Measurements from ENCODE around the gene CNGA3. TPM values are rescaled to one million over a fixed set of nuclear protein-coding genes. Genes with fewer than 3 reads are reported as not detected.

Gene CNGA3
- total RNA-seq, 1 donor: not detected

DNA sequence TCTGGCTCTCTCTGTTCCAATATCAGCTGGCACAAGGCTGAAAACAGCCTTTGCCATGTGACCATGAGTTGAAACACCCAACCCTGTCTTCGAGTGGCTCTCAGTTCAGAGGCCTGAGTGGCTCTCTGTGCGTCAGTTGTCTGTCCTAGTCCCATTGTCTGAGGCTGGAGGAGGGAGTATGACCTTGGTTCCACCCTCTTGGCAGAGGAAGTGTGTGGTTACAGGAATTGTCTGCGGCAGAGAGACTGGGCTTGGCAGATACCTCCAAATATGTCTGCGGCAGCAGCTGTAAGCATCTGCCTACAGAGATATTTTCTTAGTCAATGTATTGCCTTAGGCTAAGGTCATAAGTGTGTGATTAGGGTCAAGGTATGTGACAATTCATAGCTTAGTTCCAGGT is 32.6 kb downstream of the CNGA3 start:
- H3K4me1 ChIP-seq (ENCODE audit: insufficient read depth, low read length): no peaks in the 10 kb centered on the region
- H3K9me3 ChIP-seq (ENCODE audit: low read depth, low read length): no peaks in the 10 kb centered on the region
- H3K4me3 ChIP-seq (ENCODE audit: low read length): no peak overlapping the region
- no peaks in the 10 kb centered on the region for H3K27me3 ChIP-seq (ENCODE audit: insufficient read depth, low read length)

DNA sequence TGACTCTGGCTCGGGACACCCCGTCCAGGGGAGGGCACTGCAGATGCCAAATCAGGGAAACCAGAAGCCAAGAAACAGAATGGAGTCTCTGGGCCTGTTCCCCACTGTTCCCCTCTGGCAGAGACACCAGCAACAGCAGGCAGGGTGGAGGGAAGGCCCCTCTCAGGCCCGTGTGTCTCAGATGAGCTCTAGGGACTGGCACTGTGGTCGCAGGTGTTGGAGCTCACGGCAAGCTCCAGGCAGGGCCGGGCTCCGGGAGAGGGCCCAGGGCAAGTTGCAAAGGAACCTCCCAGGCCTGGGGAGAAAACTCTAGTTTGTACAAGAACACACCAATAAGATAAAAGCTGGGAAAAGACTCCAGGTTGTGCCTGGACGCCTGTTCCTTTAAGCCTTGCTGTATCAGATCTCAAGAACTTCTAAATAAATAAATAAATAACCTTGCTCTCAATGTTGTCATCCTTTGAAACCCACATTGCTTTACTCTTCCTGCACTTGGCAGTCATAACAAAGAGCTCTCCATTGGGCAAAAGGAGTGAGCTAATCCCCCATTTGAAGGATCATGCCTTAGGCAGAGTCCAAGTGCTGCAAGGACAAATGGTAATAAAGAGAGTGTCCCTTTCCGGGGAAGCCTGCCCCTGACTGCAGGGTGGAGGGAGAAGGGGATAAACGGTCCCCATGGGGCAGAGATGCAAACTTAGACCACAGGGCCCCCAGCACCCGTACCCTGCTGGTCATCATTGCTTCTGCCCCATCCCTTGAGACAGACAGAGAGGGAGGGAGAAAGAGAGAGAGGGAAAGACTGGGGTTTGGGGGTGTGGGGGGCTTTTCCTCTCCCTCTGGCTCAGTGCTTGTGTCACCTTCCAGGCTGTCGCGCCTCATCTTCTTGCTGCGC is 33.3 kb downstream of the CNGA3 start:
- Histone ChIP-seq H3K4me1 (ENCODE audit: insufficient read depth, low read length) (no peaks in the 10 kb centered on the region), H3K4me3 (ENCODE audit: low read length) (no peak overlapping the region), H3K9me3 (ENCODE audit: low read depth, low read length) (no peaks in the 10 kb centered on the region), H3K27me3 (ENCODE audit: insufficient read depth, low read length) (no peaks in the 10 kb centered on the region)

DNA sequence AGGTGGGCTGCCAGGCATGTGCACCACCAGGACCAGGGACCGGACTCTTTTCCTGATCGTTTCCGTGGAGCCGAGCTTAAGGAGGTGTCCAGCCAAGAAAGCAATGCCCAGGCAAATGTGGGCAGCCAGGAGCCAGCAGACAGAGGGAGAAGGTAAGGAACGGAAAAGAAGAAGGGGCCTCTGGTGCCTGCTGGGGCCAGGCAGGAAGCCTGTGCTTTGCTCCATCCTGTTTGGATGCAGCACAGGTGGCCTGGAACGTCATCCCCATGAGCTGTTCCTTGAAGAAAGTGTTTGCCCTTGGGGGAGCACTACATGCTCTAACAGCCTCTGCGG is 33.9 kb downstream of the CNGA3 start:
- Histone ChIP-seq H3K4me1 (ENCODE audit: insufficient read depth, low read length) (no peaks in the 10 kb centered on the region), H3K27me3 (ENCODE audit: insufficient read depth, low read length) (no peaks in the 10 kb centered on the region), H3K9me3 (ENCODE audit: low read depth, low read length) (no peaks in the 10 kb centered on the region), H3K4me3 (ENCODE audit: low read length) (no peak overlapping the region)

DNA sequence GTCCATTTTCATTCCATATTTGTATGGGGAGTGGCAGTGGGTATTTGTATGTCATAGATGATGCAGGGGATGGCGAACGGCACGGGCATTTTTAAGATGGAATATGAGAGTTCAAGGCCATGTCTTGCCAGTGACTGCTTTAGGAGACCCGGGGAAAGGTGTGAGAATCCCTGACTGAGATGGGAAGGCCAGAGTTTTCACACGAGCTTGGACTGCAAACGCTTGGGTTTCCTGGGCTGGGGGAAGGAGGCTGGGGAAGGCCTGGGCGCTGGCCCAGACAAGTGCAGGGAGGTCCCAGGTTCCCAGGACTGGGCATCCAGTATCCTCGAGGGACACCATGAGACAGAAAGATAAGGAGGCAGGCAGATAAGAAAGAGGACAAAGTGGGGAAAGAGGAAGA is 35.2 kb downstream of the CNGA3 start:
- Histone ChIP-seq H3K27me3 (ENCODE audit: insufficient read depth, low read length) (no peaks in the 10 kb centered on the region), H3K4me3 (ENCODE audit: low read length) (no peak overlapping the region), H3K9me3 (ENCODE audit: low read depth, low read length) (no peaks in the 10 kb centered on the region), H3K4me1 (ENCODE audit: insufficient read depth, low read length) (no peaks in the 10 kb centered on the region)

DNA sequence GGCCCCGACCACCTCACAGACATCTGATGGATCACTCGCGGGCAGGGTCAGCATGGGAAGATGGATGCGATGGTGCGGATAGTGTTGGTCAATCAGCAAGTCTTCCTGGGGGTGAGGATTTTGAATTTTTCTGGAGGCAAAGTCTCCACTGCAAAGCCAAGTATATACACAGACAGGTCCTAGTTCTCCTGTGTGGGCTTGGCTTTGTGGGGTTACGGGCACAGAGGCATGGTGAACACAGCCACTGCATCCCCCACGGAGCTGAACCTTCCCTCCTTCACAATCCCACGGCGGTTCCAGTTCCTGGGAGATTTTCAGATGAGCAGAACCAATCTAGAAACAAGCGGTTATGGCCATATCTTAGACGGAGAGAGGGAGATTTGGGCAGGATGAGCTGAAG is 35.8 kb downstream of the CNGA3 start:
- H3K9me3 ChIP-seq (ENCODE audit: low read depth, low read length): no peaks in the 10 kb centered on the region
- no peaks in the 10 kb centered on the region for H3K27me3 ChIP-seq (ENCODE audit: insufficient read depth, low read length)
- no peak overlapping the region for H3K4me3 ChIP-seq (ENCODE audit: low read length)
- H3K4me1 ChIP-seq (ENCODE audit: insufficient read depth, low read length): no peaks in the 10 kb centered on the region

DNA sequence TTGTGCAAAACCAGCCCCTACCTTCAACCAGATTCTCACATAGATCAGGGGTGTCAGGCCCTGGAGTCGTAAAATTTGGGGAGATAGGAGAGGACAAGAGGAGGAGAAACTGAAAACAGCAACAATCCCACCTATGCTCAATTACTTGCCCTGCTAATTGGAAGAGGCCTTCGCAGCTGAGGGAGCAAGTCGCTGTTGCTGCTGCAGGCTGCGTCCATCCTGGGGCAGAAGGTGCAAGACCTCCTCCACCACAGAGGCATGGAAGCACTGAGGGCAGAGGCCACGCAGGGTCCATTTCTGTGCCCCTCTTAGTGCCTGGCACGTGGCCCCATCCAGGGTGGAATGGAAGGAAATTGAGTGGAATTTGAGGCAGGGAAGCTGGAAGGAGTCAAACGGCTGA is 36.5 kb downstream of the CNGA3 start:
- Histone ChIP-seq H3K4me3 (ENCODE audit: low read length) (no peak overlapping the region), H3K27me3 (ENCODE audit: insufficient read depth, low read length) (no peaks in the 10 kb centered on the region), H3K4me1 (ENCODE audit: insufficient read depth, low read length) (no peaks in the 10 kb centered on the region), H3K9me3 (ENCODE audit: low read depth, low read length) (no peaks in the 10 kb centered on the region)

DNA sequence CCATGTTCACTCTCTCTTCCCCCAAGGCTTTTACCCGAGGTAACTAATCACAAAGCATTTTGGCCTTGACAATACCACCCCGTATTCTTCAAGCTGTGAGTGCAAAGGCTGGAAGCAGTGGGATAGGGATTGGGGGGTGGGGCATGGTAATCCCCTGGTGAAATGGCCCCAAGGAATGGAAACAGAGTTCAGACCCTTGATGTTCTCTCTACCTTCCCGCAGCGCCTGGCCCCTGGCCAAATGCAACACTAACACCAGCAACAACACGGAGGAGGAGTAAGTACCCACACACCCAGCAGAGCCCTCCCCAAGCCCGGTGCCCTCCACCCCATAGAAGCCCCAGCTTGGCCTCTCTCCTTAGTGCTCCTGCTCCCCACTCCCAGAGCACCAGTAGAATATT is 36.9 kb downstream of the CNGA3 start:
- Histone ChIP-seq H3K4me1 (ENCODE audit: insufficient read depth, low read length) (no peaks in the 10 kb centered on the region), H3K4me3 (ENCODE audit: low read length) (no peak overlapping the region), H3K9me3 (ENCODE audit: low read depth, low read length) (no peaks in the 10 kb centered on the region), H3K27me3 (ENCODE audit: insufficient read depth, low read length) (no peaks in the 10 kb centered on the region)

DNA sequence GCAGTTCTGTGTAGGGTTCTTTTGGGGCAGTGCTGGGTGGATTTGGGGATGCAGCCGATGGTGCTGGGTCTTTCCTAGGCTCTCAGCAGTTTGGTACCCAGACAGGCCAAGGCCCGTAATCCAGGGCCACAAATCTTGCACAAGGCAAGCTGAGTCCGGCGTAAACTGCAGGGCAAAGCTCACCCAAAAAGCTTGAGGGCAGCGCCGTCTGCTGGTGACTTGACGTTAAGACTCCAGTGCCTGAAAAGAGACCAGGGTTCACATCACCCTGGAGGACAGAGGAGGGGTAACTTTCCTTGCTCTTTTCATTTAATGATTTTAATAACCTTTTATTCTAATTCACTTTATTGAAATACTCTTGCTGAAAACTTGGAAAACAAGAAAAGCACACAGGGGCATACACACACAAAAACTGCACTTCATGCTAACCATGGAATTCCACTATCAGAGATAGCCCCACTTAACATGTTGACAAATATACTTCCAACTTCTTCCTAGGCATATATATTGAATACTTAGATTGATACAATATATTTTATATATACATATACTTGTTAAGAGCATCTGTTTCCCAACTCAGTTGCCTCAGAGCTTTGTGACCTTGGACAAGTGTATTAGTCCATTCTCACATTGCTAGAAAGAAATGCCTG is 38.9 kb downstream of the CNGA3 start:
- H3K9me3 ChIP-seq (ENCODE audit: low read depth, low read length): no peaks in the 10 kb centered on the region
- H3K4me3 ChIP-seq (ENCODE audit: low read length): no peak overlapping the region
- H3K27me3 ChIP-seq (ENCODE audit: insufficient read depth, low read length): no peaks in the 10 kb centered on the region
- H3K4me1 ChIP-seq (ENCODE audit: insufficient read depth, low read length): no peaks in the 10 kb centered on the region

DNA sequence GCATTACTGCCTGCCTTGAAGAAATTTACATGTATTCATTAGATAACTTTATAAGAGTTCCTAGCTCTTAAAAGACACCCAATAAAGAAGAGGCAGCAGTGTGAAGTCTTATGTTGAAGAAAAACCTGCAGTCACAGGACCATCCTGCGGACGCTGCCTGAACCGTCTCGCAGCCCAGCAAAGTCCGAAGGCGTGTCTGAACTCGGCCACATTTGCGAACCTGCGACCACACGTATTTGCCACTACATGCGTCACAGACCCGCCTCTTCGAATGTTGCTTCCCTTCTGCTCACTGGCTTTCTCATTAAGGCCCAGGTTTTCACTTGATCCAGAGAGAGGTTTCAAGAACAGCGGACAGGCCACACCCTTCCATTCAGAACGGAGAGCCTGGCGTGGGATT is 41.2 kb downstream of the CNGA3 start:
- H3K27me3 ChIP-seq (ENCODE audit: insufficient read depth, low read length): no peaks in the 10 kb centered on the region
- no peaks in the 10 kb centered on the region for H3K9me3 ChIP-seq (ENCODE audit: low read depth, low read length)
- H3K4me1 ChIP-seq (ENCODE audit: insufficient read depth, low read length): no peaks in the 10 kb centered on the region
- H3K4me3 ChIP-seq (ENCODE audit: low read length): no peak overlapping the region

DNA sequence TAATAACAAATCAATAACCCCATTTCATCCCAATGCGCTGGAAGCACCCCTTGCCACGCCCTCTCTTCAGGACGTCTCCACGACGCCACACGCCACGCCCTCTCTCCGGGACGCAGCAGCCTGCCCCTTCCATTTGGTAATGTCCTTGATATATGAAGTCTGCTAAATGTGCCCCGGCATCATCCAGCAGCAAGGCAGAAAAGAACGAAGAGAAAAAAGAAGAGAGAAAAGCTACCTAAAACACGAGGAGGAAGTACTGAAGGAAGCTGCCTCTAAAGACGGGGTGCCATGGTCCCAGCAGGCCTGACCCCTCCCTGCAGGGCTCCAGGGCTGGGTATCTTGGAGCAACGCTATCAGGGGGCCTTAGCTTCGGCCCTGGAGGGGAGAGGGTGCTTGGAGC is 41.8 kb downstream of the CNGA3 start:
- no peaks in the 10 kb centered on the region for H3K4me1 ChIP-seq (ENCODE audit: insufficient read depth, low read length)
- no peaks in the 10 kb centered on the region for H3K27me3 ChIP-seq (ENCODE audit: insufficient read depth, low read length)
- no peaks in the 10 kb centered on the region for H3K9me3 ChIP-seq (ENCODE audit: low read depth, low read length)

DNA sequence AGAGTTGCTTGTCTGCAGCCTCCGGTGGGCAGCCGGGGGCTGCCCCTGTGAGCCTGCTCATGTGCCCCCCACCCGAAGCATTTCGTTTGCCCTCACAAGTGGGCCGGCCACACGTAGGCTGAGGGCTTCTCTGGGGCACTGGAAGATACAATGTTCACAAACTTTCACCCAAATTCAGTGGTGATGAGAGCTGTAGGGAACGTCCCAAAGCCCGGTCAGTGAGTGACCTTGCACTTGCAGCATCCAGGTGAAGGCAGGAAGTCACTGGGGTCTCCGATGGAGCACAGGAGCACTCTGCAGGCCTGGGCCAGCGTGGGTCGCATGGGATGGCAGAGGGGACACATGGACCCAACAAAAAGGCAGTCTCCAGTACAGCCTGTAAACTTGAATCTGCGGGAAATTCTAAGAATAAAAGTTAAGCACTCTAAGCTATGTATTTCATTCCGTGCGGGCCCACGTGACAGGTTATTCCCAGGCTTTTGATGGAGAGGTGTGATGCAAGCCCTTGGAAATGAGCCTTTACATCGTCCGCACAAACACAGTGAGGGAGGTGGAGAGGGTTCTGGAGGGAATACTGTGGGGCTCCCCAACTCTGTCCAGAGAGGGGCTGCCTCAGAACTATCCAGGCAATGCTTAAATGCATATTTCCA is 42.5 kb downstream of the CNGA3 start:
- Histone ChIP-seq H3K9me3 (ENCODE audit: low read depth, low read length) (no peaks in the 10 kb centered on the region), H3K4me1 (ENCODE audit: insufficient read depth, low read length) (no peaks in the 10 kb centered on the region), H3K4me3 (ENCODE audit: low read length) (no peak overlapping the region), H3K27me3 (ENCODE audit: insufficient read depth, low read length) (no peaks in the 10 kb centered on the region)

More for the DNA sequence above, 41.8 kb downstream of the CNGA3 start:
- H3K4me3 ChIP-seq (ENCODE audit: low read length): no peak overlapping the region

DNA sequence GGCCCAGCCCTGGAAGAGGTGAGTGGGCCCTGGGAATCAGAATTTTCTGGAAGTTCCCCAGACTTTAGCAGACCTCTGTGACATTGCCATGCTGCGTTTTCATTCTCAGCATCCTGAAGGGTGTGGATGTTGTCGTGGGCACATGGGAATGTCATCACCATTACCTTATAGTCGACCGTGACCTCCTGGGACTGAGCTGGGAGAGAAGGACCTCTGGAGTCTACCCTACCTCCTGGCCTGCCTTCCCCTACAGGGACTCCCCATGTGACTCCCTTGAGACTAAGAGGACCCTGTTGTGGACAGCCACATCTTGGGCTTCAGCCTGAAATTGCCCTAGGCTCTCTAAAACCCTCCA is 43.0 kb downstream of the CNGA3 start:
- no peaks in the 10 kb centered on the region for H3K27me3 ChIP-seq (ENCODE audit: insufficient read depth, low read length)

DNA sequence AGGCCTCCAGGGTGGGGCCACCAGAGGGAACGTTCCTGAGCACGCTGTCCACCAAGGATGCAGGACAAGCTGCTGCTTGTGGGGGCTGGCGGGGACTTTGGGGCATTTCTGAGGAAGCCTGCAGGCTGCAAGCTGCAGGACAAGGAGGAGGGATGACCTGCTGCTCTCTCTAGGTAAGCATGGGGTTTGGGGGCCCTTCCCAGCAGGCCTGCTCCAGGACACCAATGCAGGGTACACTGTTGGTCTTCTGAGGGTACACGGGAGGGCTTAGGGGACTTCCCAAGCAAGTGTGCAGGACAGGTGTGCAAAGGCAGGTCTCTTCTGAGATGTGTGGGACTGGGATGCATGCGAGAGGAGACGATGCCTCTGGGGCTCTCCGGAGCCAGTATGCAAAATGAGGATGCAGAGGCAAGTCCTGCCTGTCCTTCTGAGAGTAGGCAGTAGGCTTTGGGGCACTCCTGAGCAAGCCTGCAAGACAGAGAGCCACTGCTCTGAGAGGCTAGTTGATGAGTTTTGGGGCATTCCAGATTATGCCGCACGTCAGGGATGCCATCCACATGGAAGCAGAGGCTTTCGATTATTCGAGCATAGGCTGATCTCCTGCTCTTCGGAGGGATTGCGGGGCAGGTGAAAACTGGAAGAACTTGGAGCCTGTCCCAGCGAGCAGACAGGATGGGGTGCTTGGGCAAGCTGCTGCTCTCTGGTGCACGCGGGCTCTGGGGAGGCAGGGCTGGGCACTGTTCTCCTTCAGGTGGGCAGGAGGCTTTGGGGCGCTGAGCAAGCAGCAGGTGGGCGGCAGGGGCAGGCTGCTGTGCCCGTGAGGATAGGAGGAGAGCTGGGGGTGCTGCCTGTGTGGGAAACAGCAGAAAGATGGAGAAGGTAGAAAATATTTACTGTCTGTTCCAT is 44.6 kb downstream of the CNGA3 start:
- Histone ChIP-seq H3K4me3 (ENCODE audit: low read length) (no peak overlapping the region), H3K9me3 (ENCODE audit: low read depth, low read length) (no peaks in the 10 kb centered on the region), H3K27me3 (ENCODE audit: insufficient read depth, low read length) (no peaks in the 10 kb centered on the region), H3K4me1 (ENCODE audit: insufficient read depth, low read length) (no peaks in the 10 kb centered on the region)

More for the DNA sequence above, 43.0 kb downstream of the CNGA3 start:
- H3K4me3 ChIP-seq (ENCODE audit: low read length): no peak overlapping the region
- H3K4me1 ChIP-seq (ENCODE audit: insufficient read depth, low read length): no peaks in the 10 kb centered on the region
- H3K9me3 ChIP-seq (ENCODE audit: low read depth, low read length): no peaks in the 10 kb centered on the region

DNA sequence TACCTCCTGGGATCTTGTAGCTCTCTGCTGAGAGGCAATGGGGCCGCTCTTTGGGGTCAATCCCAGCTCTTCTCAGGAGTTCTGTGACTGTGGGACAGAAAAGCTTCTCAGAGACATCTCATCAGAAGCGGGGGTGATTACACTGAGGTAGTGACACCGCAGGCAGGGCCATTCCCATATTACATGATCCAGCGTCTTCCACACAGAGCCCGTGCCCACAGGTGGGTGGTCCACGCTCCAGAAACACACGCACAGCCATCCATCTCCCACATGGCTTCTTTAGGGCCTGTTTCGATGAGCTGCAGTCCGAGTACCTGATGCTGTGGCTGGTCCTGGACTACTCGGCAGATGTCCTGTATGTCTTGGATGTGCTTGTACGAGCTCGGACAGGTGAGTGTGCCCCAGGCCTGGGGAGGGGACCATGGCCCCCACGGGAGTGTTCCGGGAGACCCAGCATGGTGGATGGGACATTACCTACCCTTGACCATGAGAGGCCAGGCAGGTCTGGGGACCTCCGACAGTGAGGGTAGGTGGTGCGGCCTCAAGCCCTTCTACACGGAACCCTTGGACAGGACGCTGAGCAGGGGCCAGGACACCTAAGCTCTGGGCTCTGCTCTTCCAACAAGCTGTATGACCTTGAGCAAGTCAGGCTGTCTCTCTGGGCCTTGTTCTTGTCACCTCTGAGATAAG is 45.5 kb downstream of the CNGA3 start:
- H3K4me3 ChIP-seq (ENCODE audit: low read length): no peak overlapping the region
- no peaks in the 10 kb centered on the region for H3K9me3 ChIP-seq (ENCODE audit: low read depth, low read length)
- no peaks in the 10 kb centered on the region for H3K27me3 ChIP-seq (ENCODE audit: insufficient read depth, low read length)
- no peaks in the 10 kb centered on the region for H3K4me1 ChIP-seq (ENCODE audit: insufficient read depth, low read length)

All from mononuclear cell (primary cell).